Limb (tissue), 2 donors: ENCODE results near the gene RBM42.
A peak's percentile ranks its signal among the peaks of the same experiment; 100 is the strongest.
"Not testable (repeated sequence)": the region's sequence is repeated elsewhere in the genome, so short reads cannot be mapped to it uniquely, and the experiment has no call there.

ENCODE experiments used
- DNase-seq, 2 donors: peaks; one replicate each; pipeline ENCODE4 v3.0.0-alpha.2; 2016; ENCODE audit errors: extremely low spot score in 2 of 2

Gene RBM42, protein sequence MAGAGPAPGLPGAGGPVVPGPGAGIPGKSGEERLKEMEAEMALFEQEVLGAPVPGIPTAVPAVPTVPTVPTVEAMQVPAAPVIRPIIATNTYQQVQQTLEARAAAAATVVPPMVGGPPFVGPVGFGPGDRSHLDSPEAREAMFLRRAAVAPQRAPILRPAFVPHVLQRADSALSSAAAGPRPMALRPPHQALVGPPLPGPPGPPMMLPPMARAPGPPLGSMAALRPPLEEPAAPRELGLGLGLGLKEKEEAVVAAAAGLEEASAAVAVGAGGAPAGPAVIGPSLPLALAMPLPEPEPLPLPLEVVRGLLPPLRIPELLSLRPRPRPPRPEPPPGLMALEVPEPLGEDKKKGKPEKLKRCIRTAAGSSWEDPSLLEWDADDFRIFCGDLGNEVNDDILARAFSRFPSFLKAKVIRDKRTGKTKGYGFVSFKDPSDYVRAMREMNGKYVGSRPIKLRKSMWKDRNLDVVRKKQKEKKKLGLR

DNA sequence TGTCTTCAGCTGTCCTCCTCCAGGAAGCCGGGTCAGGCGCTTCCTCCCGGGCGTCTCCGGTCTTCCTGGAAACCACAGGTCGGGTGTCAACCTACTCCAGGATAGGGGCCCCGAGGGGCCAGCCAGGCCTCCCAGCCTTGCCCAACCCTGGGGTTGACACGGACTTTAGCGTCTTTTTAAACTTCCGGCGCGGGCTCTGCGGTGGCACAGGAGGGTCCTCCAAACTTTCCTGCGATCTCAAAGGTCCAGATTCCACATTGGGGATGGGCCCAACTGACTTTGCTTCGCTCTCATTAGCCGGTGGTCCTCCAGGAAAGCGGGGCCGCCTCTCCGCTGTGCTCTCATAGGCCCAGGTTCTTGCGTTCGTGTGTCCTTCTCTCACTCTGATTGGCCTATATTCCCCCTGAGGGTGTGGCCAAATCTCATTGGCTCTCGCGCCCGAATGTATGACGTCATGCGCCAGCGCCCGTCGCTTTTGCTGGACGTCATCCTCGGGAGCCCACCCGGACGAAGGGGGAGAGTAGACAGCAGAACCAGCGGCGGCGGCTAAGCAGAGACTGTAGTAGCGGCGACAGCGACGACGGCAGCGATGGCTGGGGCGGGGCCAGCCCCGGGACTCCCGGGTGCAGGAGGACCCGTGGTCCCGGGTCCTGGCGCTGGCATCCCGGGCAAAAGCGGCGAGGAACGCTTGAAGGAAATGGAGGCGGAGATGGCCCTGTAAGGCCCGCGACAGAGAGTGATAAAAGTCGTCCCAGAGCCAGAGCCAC, at the start of gene RBM42:
Gene RBM42, plus strand, starts transcription at position 472 of the 767 bp plus-strand sequence. Its CDS starts 118 bp downstream, at position 590.
- DNase-seq: peak; percentile 98 to 99

DNA sequence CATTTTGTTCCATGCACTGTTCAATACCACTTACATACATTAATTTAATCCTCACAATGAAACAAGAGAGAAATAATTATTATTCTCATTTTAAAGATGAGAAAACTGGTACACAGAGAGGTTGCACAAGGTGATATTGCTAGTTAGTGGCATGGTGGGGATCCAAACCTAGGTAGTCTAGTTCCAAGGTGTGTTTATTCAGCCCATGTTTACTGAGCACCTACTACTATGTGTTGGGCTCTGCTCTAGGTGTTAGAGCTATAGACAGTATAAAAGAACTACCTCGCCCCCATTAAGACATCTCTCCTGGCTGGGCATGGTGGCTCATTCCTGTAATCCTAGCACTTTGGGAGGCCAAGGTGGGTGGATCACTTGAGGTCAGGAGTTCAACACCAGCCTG, 46.1 kb upstream of the RBM42 start:
- DNase-seq: no peak

DNA sequence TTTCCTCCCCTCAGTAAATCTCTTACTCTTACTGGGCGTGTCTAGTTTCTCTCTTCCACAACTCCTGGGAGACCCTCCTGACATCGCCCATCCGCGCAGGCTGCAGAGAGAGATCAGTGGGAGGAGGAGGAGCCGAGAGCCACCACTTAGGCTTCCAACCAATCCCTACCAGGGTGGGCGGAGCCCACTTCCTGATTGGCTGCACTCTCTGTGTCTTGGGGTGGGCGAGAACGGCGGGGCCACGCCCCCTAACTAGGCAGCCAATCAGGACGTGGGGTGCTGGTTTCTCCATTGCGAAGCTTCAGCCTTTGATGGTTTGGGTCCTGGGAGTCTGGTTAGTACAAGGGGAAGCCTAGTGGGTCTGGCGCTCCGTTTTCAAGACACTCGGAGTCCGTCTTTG, 43.0 kb upstream of the RBM42 start, which contains the start of gene PMIS2:
Gene PMIS2, plus strand, starts transcription at position 326 of the 400 bp plus-strand sequence. CDS start 87 bp downstream, outside the sequence.
- no peak for DNase-seq

DNA sequence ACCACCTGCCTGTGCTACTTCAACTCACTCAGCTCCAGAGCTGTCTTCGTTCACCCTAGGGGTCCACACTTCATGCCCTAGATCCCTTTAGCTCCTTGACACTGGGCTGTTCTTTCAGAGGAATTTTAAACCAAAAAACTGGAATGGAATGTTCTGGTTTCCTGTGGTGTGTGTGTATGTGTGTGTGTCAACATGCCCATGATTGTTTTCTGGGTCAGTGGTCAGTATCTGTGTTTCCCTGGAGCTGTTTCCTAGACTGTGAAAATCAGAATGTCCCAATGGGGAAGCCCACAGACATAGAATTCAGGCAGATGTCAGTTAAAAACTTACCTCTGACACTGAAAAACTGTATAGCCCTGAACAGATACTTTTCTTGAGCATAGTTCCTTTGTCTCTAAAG, 41.5 kb upstream of the RBM42 start:
- DNase-seq: no peak

DNA sequence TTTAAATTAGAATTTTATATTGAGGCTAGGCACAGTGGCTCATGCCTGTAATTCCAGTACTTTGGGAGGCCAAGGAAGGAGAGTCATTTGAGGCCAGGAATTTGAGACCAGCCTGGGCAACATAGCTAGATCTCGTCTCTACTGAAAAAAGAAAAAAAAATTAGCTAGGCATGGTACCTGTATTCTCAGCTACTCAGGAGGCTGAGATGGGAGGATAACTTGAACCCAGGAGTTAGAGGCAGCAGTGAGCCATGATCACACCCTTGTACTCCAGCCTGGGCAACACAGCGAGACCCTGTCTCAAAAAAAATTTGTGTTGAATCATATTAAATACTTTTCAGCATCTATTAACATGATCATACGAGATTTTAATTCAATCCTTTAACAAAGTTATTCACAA, 38.0 kb upstream of the RBM42 start:
- DNase-seq: no peak

DNA sequence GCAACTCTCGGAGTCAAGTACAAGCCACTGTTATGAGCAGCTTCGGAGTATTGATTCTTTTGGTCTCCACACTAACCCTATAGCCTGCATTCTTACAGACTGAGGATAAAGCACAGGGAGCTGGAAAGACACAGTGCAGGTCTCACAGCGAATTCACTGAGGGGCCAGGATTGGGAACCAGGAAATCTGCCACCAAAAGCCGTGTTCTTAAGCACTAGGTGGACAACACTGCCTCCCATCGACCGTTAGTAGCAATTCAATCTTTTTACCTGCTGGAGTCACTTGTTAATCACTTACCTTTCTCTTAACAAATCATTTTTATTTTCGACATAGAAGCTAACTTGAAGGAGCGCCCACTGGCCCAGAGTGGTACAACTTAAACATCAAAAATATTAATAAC, 36.6 kb upstream of the RBM42 start:
- DNase-seq: peak in 1 of 2 donors; percentile 30

DNA sequence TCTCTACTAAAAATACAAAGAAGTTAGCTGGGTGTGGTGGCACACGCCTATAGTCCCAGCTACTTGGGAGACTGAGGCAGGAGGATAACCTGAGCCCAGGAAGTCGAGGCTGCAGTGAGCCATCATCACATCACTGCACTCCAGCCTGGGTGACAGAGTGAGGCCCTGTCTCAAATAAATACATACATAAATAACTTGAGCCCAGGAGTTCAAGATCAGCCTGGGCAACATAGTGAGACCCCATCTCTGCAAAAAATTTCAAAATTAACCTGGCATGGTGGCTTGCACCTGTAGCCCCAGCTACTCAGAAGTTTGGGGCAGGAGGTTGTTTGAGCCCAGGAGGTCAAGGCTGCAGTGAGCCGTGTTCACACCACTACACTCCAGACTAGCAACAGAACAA, 33.8 kb upstream of the RBM42 start:
- not testable (repeated sequence) for DNase-seq

DNA sequence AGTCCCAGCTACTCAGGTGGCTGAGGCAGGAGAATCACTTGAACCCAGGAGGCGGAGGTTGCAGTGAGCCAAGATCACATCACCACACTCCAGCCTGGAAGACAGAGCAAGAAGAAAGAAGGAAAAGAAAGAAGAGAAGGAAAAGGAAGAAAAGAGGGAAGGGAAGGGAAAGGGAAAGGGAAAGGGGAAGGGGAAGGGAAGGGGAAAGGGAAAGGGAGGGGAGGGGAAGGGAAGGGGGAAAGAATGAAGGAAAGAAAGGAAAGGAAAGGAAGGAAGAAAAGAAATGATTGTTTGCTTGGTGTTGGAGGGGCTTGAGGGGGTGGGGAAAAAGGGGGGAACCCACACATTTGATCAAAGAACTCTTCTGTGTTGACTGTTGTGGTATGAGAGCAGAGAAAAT, 32.9 kb upstream of the RBM42 start:
- DNase-seq: no peak

DNA sequence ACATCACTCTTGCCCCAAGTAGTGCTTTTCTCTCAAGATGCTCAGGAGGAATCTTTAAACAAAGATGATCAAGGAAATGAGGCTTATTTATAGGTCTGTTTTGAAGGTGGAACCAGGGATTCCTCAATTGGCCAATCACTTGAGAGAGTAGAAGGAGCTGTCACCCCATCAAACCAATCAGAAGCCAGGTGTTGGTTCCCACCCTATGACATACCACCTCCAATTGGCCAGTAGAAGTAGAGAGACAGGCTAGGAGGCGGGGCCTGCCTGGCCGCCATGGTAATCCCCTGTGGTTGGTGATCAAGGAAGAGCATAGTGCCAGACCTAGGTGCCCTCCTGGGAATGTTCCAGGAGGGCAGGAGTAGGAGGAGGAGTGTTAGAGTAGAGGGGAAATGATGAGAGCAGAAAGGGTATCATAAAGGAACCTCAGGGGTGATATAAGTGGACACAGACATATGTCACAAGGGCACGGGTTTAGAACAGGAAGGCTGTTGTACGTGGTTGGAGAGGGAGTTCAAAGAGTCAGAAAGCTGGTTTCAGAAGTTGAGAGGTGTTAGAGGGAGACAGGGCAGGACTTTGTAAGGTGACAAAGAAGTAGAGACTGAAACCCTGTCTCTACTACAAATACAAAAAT, 32.4 kb upstream of the RBM42 start:
- DNase-seq: no peak

DNA sequence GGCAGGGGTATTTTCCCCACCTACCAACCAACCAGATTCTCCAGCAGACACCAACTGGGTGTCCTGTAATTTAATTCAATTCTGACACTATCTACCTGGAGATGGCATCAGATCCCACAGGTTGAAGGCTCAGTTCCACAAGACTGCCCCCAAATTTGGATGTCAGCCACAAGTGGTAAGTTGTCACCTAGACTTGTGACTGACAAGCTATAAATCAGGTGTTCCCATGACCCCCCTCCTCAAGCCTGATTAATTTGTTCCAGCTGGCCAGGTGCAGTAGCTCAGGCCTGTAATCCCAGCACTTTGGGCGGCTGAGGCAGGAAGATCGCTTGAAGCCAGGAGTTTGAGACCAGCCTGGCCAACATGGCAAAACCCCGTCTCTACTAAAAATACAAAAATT, 26.9 kb upstream of the RBM42 start:
- DNase-seq: no peak

DNA sequence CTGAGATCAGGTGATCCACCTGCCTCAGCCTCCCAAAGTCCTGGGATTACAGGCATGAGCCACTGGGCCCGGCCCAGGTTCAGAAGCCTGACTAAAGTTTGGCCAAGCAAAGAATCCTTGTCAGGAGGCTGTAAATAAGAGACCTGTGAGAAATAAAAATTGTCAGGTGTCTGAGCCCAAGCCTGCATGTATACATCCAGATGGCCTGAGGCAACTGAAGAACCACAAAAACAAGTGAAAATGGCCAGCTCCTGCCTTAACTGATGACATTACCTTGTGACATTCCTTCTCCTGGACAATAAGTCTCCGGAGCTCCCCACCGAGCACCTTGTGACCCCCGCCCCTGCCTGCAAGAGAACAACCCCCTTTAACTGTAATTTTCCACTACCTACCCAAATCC, 24.4 kb upstream of the RBM42 start:
- not testable (repeated sequence) for DNase-seq

DNA sequence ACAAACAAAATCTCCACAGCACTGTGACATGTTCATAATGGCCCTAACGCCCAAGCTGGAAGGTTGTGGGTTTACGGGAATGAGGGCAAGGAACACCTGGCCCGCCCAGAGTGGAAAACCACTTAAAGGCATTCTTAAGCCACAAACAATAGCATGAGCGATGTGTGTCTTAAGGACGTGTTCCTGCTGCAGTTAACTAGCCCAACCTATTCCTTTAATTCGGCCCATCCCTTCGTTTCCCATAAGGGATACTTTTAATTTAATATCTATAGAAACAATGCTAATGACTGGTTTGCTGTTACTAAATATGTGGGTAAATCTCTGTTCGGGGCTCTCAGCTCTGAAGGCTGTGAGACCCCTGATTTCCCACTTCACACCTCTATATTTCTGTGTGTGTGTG, 21.7 kb upstream of the RBM42 start:
- not testable (repeated sequence) for DNase-seq

DNA sequence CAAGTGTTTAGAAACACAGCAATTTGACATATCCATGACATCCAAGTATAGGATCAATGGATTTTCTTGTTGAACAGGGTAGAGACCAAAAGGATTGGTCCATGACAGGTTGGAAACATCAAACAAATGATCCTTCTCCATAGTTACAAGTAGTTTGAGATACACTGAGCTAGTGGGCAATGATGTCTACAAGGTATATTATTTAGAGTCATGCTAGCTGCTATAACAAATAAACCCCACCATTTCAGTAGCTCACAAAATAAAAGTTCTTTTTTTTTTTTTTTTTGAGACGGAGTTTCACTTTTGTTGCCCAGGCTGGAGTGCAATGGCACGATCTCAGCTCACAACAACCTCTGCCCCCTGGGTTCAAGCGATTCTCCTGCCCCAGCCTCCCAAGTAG, 21.2 kb upstream of the RBM42 start:
- DNase-seq: no peak

DNA sequence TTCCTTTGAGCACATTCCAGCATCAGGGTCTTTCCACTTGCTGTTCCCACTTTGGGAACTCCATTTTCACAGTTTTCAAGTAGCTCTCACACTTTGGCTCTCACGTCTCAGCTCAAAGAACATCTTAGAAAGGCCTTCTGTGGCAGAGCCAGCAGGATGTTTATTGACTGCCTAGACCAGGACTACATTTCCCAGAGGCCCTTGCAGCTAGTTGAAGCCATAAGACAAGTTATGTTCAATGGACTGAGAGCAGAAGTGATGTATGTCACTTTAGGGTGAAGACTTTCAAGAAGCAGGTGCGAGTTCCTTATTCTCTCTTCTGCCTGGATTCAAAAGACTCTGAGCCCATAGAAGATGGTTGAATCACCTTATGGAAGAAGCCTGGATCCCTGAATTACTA, 20.6 kb upstream of the RBM42 start:
- DNase-seq: no peak

DNA sequence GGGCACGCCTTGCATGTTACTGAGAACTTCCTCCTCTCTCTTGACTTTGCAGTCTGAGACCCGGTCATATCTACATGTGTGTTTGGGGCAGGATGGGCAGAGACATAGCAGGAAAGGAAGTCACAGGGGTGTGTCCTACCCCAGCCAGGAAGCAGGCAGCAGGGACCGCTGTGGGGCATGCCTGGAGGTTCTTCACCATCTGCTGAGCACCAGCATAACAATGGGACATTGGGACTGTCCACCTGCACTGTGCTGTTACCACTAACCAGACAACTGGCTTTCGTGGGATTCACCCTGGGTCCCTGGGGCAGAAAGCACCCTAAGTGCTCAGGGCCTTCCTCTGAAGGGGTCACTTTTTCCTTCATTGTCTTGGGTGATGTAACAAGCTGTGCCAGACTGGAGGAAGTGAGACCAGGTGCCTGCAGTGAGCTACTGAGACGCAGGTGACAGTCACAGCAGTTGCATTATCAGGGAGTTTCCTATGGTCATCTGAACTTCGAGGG, 18.9 kb upstream of the RBM42 start:
- no peak for DNase-seq

DNA sequence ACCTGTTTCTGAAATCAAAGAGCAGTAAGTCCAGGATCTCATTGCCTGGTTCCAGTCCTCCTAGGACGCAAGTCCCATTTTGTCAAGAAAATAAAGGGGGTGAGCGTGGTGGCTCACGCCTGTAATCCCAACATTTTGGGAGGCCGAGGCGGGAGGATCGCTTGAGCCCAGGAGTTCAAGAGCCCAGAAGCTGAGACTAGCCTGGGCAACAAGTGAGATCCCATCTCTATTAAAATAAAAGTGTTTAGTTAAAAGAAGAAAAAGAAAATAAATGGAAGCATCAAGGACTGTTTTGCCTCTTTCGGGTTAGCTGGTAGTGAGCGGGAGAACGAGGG, 16.6 kb upstream of the RBM42 start:
- no peak for DNase-seq

DNA sequence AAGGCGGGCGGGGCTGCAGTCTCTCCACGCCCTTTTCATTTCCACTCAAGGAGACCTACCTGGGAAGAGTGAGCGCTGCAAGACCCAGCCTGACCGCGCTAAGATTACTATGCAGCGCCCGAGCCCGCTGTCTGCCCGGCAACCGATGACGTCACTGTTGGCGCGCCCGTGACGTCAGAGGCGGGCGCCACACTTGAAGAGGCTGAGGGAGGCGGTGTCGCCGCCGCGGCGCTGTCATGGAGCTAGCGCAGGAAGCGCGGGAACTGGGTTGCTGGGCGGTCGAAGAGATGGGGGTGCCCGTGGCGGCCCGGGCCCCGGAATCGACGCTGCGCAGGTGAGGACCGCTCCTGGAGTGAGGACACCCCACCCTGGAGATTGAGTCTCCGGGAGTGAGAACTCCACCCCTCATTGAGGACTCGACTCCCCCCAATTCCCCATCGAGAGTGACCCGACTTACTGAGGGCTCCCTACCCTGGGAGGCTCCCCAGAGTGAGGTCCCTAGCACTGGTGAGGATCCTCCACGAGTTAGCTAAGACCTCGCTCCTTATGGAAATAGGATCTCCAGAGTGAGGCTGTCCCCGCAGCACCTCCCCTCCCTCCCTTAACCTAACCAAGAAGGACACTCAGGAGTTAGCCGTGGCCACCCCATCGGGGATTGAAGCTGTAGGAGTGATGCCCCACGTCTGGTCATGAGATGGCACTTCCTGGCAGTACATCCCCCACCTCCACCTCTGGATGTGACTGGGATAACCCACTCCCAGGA, 16.1 kb upstream of the RBM42 start, which contains the start of gene HAUS5:
Gene HAUS5, plus strand, starts transcription at position 177 of the 763 bp plus-strand sequence. Its CDS starts 60 bp downstream, at position 237.
- peak; percentile 93 to 98 for DNase-seq

DNA sequence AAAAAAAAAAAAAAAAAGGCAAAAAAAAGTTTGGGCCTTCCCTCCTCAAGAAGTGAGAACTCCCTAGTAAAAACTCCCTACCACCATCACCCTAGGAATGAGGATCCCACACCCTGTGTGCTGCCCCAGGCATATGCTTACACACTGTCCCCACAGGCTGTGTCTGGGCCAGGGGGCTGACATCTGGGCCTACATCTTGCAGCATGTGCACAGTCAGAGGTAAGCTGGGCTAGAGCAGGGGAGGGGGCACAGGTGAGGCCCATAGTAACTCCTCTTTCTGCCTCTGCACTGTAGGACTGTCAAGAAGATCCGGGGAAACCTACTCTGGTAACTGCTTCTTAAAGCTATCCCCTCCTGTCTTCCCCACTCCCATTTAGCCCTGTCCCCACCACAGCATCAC, 15.3 kb upstream of the RBM42 start:
- no peak for DNase-seq

DNA sequence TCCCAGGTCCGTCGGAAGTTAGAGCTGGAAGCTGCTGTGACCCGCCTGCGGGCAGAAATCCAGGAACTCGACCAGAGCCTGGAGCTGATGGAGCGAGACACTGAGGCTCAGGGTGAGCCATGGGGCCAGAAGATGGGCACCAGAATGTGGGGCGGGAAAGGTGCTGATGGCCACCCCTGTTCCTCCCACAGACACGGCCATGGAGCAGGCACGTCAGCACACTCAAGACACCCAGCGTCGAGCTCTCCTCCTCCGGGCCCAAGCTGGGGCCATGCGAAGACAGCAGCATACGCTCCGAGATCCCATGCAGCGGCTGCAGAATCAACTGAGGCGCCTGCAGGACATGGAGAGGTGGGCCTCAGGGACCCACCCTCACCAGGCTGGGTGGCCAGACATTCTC, 13.8 kb upstream of the RBM42 start:
- no peak for DNase-seq

DNA sequence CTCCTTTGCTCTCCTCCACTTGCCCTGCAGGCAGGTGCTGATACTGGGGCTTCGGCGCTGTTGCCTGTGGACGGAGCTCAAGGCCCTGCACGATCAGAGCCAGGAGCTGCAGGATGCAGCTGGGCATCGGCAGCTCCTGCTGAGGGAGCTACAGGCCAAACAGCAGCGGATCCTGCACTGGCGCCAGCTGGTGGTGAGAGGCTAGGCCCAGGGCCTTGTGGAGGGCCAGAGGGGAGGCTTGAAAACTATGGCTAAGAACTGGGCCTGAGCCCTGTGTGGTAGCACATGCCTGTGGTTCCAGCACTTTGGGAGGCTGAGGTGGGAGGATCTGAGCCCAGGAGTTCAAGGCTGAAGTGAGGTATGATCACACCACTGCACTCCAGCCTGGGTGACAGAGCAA, 10.0 kb upstream of the RBM42 start:
- DNase-seq: no peak

DNA sequence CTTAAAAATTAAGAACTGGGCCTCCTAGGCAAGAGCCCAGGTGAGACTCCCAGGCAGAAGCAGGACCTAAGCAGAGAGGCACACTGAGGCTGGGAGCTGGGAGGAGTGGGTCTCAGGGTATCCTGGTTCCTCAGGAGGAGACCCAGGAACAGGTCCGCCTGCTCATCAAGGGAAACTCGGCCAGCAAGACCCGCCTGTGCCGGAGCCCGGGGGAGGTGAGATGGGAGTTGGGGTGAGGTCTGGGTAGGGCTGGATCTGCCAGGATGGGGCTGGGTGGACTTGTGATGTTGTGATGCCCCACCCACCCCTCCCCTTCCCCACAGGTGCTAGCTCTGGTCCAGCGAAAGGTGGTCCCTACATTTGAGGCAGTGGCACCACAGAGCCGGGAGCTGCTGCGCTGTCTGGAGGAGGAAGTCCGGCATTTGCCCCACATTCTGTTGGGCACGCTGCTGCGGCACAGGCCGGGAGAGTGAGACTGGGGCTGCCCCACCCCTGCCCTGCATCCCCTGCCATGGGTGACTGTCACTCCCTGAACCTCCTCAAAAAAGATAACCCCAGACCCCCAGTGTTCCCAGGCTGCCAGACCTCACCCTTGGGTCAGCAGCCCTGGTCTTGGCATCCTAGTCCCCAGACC, 9.4 kb upstream of the RBM42 start:
- no peak for DNase-seq
